ENCODE data around the gene ZNF628.

DNA sequence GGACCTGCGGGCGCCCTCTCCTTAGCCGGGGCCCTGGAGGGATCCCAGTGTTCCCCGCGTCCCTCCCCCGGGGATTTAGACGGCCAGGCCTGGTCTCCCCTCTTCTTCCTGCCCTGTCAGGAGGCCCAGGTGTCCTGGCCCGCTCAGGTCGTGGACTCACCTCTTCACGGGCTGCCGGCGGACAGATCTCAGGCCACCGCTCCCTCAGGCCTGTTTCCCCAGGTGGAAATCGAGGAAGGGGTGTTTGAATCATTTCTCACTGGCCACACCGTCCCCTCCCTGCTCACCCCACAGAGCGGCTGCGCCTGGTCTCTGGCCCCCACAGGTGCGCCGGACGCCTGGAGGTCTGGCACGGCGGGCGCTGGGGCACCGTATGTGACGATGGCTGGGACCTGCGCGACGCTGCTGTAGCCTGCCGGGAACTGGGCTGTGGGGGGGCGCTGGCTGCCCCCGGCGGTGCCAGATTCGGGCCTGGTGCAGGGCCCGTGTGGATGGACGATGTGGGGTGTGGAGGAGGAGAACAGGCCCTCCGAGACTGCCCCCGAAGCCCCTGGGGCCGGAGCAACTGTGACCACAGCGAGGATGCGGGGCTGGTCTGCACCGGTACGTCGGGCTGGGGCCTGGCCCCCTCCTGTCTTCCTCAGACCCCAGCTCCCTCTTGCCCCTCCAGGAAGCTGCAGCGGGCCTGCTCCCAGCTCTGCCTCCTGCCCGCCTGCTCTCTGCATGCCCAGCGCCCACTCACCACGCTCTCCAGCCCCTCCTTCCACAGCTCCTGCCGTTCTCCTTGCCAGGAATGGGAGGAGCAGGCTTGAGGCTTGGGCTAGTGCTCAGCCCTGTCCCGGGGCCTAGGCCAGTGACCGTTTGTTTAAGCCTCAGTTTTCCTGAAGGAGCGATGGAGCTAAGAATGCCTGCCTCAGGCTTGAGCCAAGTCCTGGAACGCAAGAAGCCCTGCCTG lies 14.3 kb downstream of the ZNF628 start:
- no peak for TF ChIP-seq EZH2phosphoT487 (IDR thresholded peaks at IDR 0.05; ENCODE audit: borderline replicate concordance, low read length)
- no peak for TF ChIP-seq CTCF (IDR thresholded peaks at IDR 0.05; ENCODE audit: low read depth, low read length, poor library complexity, severe bottlenecking)

All from DOHH2 (cell line).